Activated effector memory CD4-positive, alpha-beta T cell treated with anti-CD3 and anti-CD28 coated beads, Interleukin-2, amount 50 U/mL, for 16 hours (primary cell): ENCODE results near the gene CDK18.

Experiments
- DNase-seq: peaks from one replicate; pipeline ENCODE4 v3.0.0-alpha.2; 2020

CDK18 gene

GRCh38 chr1:205525495-205526285, 21.2 kb downstream of the CDK18 start:
- DNase-seq: no peak

GRCh38 chr1:205526431-205526830, 22.0 kb downstream of the CDK18 start:
- DNase-seq: no peak

- no peak for DNase-seq
Measured at GRCh38 chr1:205527931-205528330, 23.5 kb downstream of the CDK18 start.

GRCh38 chr1:205528446-205528886, 24.0 kb downstream of the CDK18 start:
- no peak for DNase-seq

DNA sequence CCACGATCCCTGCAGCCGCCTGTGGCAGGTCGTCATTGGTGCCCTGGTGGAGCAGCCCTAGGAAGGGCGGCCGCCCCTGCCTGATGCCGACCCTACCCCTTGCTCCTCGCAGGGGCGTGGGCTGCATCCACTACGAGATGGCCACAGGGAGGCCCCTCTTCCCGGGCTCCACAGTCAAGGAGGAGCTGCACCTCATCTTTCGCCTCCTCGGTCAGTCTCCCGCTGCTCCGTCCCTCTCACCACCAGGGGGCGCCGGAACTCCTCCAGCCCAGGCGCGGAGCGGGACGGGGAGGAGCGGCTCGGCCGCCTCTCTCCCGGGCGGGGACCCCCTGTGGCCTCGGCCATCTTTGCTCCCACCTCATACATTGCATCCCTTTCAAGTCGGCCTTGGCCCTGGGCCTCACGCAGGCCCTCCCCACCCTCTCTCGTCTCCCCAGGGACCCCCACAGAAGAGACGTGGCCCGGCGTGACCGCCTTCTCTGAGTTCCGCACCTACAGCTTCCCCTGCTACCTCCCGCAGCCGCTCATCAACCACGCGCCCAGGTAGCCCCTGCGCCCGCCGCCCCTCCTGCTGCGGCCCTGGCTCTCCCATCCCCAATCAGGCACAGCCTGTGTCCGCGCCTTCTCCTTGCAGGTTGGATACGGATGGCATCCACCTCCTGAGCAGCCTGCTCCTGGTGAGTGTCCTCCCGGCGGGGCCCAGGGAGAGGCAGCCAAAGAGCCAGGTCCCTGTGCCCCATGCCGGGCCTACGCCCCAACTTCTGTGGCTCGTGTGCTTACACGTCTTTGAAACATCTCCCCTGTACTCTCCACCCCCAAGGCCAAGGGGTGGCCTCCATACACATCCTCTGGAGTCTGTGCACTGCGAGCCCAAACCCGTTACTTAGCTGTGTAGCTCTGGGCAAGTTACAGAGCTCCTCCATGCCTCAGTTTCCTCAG, 24.7 kb downstream of the CDK18 start:
- peak; percentile 94 for DNase-seq

GRCh38 chr1:205530116-205530515, 25.6 kb downstream of the CDK18 start:
- no peak for DNase-seq

- DNase-seq: no peak
Measured at GRCh38 chr1:205531191-205532025, 26.9 kb downstream of the CDK18 start.

GRCh38 chr1:205532026-205532898, 27.8 kb downstream of the CDK18 start:
- no peak for DNase-seq

GRCh38 chr1:205532996-205533735, 28.7 kb downstream of the CDK18 start:
- no peak for DNase-seq

- no peak for DNase-seq
Measured at GRCh38 chr1:205533748-205534443, 29.4 kb downstream of the CDK18 start.

- no peak for DNase-seq
Measured at GRCh38 chr1:205534444-205534985, 30.0 kb downstream of the CDK18 start.

DNA sequence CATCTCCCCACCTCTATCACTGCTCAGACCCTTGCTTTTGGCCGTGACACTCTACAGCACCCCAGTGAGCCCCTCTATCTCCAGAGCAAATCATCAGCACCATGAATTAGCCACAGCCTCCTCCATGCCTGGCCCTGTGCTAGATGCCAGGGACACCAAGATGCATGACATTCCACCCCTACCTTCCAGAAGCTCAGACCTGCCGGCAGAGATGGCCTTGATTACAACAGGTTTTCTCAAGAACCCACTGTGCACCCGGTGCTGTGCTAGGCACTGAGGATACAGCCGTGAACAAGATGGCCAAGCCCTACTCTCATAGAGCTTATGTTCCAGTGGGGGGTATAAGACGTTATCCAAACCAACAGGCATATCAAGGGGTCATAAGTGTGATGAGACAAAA, 30.6 kb downstream of the CDK18 start:
- DNase-seq: peak; percentile 43

DNA sequence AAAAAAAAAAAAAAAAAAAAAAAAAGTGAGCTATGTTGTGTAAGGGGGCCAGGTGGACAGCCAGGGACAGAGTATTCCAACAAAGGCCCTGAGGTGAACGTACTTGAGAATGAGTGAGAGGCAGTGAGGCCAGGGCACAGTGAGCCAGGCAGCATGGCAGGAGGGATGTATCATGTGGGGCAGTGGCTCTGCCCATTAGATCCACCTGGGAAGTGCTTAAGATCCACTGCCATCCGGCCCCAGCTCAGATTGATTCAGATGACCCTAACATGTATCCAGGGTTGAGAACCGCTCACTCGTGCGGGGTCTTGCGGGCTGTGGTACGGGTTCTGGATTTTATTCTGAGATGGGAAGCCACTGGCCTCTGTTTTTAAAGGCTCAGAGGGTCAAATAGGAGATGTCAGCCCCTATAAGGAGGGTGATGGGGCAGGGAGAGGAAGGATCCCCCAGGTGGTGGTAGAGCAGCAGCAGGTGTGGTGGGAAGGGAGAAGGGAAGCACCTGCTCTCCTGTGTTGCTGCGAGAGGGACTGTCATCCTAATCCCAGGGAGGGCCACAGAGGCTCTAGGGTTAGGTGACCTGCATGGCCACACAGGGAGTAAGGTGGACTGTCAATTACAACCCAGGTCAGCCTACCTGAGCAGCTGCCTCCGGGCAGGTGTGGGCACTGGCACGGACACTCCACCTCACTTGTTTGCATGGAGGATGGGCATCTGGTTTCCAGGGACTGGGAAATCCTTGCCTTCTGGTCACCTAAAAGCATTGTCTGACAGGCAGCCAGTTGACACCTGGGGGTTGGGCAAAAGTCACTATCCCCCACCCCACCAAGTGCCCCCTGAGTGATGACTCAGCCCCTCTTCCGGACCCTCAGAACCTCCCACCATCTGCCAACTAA, 31.6 kb downstream of the CDK18 start:
- peak; percentile 45 for DNase-seq

GRCh38 chr1:205536759-205537361, 32.4 kb downstream of the CDK18 start:
- DNase-seq: peak; percentile 43

DNA sequence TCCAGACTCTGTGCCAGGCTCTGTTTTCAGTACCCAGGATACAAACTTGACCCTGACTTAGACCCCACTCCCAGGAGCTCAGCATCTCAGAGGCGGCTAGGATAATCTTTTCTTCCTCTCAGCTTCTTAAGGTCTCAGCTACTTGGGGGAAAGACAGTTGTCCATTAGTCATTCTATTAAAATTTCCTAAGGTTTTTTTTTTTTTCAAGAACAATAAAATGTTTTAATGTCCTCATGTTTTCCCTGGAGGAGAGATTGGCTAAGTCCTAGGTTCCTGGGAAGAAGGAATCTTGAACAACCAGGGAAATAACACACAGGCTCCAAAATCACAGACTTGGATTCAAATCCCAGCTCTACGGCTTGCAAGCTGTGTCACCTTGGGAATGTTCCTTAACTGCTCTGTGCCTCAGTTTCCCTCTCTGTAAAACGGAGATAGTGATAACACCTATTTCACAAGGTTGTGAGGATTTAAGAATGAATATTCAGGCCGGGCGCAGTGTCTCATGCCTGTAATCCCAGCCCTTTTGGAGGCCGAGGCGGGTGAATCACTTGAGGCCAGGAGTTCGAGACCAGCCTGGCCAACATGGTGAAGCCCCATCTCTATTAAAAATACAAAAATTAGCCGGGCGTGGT, 33.0 kb downstream of the CDK18 start:
- DNase-seq: peak; percentile 24

DNA sequence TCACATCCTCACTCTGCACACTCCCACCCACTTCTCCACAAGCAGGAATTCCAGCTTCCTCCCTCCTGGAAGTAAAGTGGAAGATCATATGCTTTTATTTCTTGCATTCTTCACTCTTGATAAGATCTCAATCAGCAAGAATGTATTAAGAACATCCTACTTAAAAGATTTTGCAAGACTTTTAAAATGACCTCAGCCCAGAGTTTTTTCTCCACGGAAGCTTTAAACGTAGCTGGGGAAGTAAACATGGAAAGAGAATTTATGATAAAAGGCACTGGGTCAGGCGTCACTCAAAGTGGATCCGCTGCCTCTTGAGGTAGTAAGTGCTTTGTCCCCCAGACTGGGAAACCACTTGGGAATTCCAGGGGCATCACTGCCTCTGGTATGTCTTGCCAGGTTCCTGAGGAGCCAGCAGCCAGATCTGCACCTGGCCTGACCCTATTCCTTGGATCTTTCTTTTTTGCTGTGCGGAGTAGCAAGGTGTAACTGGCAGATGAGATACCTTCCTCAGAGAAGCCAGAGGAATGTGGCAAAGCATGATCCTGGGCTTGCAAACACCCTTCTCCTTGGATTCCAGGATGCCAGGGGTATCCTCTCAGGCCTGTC, 33.9 kb downstream of the CDK18 start:
- no peak for DNase-seq

- peak; percentile 42 for DNase-seq
Measured at GRCh38 chr1:205541161-205541886, 36.9 kb downstream of the CDK18 start.
